SH-SY5Y (cell line): ENCODE measurements around the gene NDRG4.

Experiments
- GATA2 ChIP-seq: IDR thresholded peaks from 2 replicates; pipeline ENCODE4 v1.6.1; 2011; ENCODE audit warnings: mild to moderate bottlenecking, low read depth, low read length
- GATA3 ChIP-seq: IDR thresholded peaks from 2 replicates; pipeline ENCODE4 v1.6.1; 2011; ENCODE audit warnings: low read depth, mild to moderate bottlenecking, low read length, moderate library complexity

DNA sequence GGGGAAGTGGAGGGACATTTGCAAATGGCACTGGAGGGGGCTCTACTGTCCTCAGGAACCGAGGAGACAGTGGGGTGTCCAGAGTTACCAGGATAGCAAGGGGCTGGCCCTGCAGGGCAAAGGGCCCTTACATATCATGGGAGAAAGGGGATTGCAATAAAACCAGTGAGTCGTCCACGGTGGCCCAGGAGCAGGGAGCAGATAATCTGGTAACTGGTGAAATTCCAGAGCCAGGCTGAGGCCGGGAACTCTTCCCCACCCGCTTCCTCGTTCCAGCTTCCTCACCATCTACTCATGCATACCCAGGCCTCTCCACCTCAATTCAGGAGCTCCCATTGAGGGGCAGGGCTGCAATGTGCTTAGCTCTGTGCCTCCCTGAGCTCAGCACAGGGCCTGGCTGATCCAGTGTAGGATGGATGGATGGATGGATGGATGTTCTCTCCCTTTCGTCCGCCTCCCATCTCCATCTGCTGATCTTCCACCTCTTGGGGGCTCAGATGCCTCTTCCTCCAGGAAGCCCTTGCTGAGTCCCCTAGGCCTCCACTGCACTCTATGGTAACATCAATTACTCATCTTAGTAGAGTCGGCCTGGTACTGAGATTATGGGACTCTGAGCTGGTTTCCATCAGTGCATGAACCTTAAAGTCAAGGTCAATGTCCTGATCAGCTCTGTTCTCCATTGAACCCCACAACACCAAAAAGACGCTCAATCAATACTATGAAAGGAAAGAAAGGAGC, 41.2 kb upstream of the NDRG4 start:
- no peak for TF ChIP-seq GATA2
- TF ChIP-seq GATA3: no peak
